ENCODE results near the gene NRP1.
"Not testable (repeated sequence)": the region's sequence is repeated elsewhere in the genome, so short reads cannot be mapped to it uniquely, and the experiment has no call there.

NRP1 gene

GRCh38 chr10:33315891-33316290 lies 18.6 kb downstream of the NRP1 start:
- DNase-seq, result no peak

GRCh38 chr10:33314811-33315561 lies 19.5 kb downstream of the NRP1 start:
- DNase-seq, result no peak

GRCh38 chr10:33311640-33312039 lies 22.8 kb downstream of the NRP1 start:
- DNase-seq, result no peak

- no peak for DNase-seq
These were observed 23.6 kb downstream of the NRP1 start for GRCh38 chr10:33310853-33311252.

GRCh38 chr10:33309406-33309805 lies 25.1 kb downstream of the NRP1 start:
- no peak for DNase-seq

- no peak for DNase-seq
These were observed 26.6 kb downstream of the NRP1 start for GRCh38 chr10:33307835-33308234.

- DNase-seq, result no peak
These were observed 27.6 kb downstream of the NRP1 start for GRCh38 chr10:33306701-33307519.

- DNase-seq, result no peak
These were observed 28.3 kb downstream of the NRP1 start for GRCh38 chr10:33306126-33306525.

GRCh38 chr10:33304423-33305225 lies 29.8 kb downstream of the NRP1 start:
- DNase-seq, result no peak

GRCh38 chr10:33303988-33304387 lies 30.5 kb downstream of the NRP1 start:
- DNase-seq, result no peak

GRCh38 chr10:33302208-33302829 lies 32.1 kb downstream of the NRP1 start:
- DNase-seq, result no peak

GRCh38 chr10:33301097-33301789 lies 33.2 kb downstream of the NRP1 start:
- DNase-seq, result no peak

- DNase-seq, result not testable (repeated sequence)
These were observed 33.9 kb downstream of the NRP1 start for GRCh38 chr10:33300544-33300943.

GRCh38 chr10:33298893-33299292 lies 35.6 kb downstream of the NRP1 start:
- no peak for DNase-seq

GRCh38 chr10:33298110-33298509 lies 36.4 kb downstream of the NRP1 start:
- no peak for DNase-seq

- DNase-seq, result no peak
These were observed 38.6 kb downstream of the NRP1 start for GRCh38 chr10:33295851-33296250.

GRCh38 chr10:33293531-33294170 lies 40.8 kb downstream of the NRP1 start:
- no peak for DNase-seq

GRCh38 chr10:33293076-33293475 lies 41.4 kb downstream of the NRP1 start:
- DNase-seq, result no peak

- DNase-seq, result no peak
These were observed 43.3 kb downstream of the NRP1 start for GRCh38 chr10:33291053-33291592.

GRCh38 chr10:33290321-33291052 lies 44.0 kb downstream of the NRP1 start:
- no peak for DNase-seq

GRCh38 chr10:33289776-33290175 lies 44.7 kb downstream of the NRP1 start:
- DNase-seq, result no peak
